ENCODE data around the gene FHL1. TPM values are rescaled to one million over a fixed set of nuclear protein-coding genes. Genes with fewer than 3 reads are reported as not detected.

Gene FHL1
- total RNA-seq, 4 donors from 2014 or later, result 2,023 to 8,069 (median 7,102) TPM

GRCh38 chrX:136192135-136192534, 44.8 kb downstream of the FHL1 start:
- peaks cover 51 to 83% of the 10 kb centered on the region in 2 donors for H3K4me1 ChIP-seq
- no peak overlapping the region for H3K4me3 ChIP-seq
- H3K9me3 ChIP-seq, result no peaks in the 10 kb centered on the region
- no peaks in the 10 kb centered on the region for H3K36me3 ChIP-seq
- in situ Hi-C loops (cut with MboI; ENCODE audit: low sequenced_read_pairs in 4 of 4), result no loop called here
- H3K27me3 ChIP-seq, result no peaks in the 10 kb centered on the region
- TF ChIP-seq POLR2A (IDR thresholded peaks at IDR 0.05), result no peak
- no peak for TF ChIP-seq CTCF (IDR thresholded peaks at IDR 0.05 in 4 of 5, conservative IDR thresholded peaks at IDR 0.05 in 1 of 5)
- DNase-seq (no peak), ATAC-seq (no peak)
- intact Hi-C loops (cut with DNase I; ENCODE audit: low total_unique reads), result no loop called here
- H3K27ac ChIP-seq, result peak overlapping the region; percentile 84 to 92 (median 84)

GRCh38 chrX:136192839-136193414, 45.6 kb downstream of the FHL1 start:
- Histone ChIP-seq H3K4me1 (peaks cover 51 to 81% of the 10 kb centered on the region in 2 donors), H3K4me3 (peak overlapping the region in 3 of 4 donors; percentile 11 to 25 (median 22)), H3K27me3 (no peaks in the 10 kb centered on the region), H3K9me3 (no peaks in the 10 kb centered on the region), H3K27ac (peak overlapping the region; percentile 84 to 92 (median 84)), H3K36me3 (no peaks in the 10 kb centered on the region)
- in situ Hi-C loops (cut with MboI; ENCODE audit: low sequenced_read_pairs in 4 of 4) (no loop called here), intact Hi-C loops (cut with DNase I; ENCODE audit: low total_unique reads) (no loop called here)
- TF ChIP-seq CTCF (IDR thresholded peaks at IDR 0.05 in 4 of 5, conservative IDR thresholded peaks at IDR 0.05 in 1 of 5) (no peak), POLR2A (IDR thresholded peaks at IDR 0.05) (no peak)
- DNase-seq (no peak), ATAC-seq (peak; percentile 59 to 71)

DNA sequence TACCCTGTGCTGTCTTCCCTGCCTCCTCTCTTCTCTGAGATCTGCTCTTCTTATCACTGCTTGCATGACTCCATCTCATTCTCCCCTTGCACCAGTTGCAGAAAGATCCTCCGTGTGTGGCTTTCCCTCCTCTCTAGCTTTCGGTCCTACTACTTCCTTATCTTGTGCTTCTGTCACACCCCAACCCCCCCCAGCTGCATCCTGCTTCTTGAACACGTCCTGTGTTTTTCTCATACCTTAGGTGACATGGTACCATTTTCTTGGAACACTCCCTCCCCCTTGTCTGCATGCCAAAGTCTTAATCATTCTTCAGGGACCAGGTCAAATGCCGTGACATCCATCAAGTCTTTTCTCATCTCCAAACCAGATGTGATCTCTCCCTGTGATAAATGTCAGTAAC, 46.4 kb downstream of the FHL1 start:
- Histone ChIP-seq H3K9me3 (no peaks in the 10 kb centered on the region), H3K36me3 (peaks cover 0 to 5% of the 10 kb centered on the region in 2 donors), H3K4me1 (peaks cover 48 to 75% of the 10 kb centered on the region in 2 donors), H3K27me3 (no peaks in the 10 kb centered on the region), H3K4me3 (peak overlapping the region in 3 of 4 donors; percentile 11 to 25 (median 22)), H3K27ac (peak overlapping the region; percentile 84 to 92 (median 84))
- in situ Hi-C loops (cut with MboI; ENCODE audit: low sequenced_read_pairs in 4 of 4) (no loop called here), intact Hi-C loops (cut with DNase I; ENCODE audit: low total_unique reads) (no loop called here)
- TF ChIP-seq CTCF (IDR thresholded peaks at IDR 0.05 in 4 of 5, conservative IDR thresholded peaks at IDR 0.05 in 1 of 5) (no peak), POLR2A (IDR thresholded peaks at IDR 0.05) (no peak)
- ATAC-seq (no peak), DNase-seq (no peak)

DNA sequence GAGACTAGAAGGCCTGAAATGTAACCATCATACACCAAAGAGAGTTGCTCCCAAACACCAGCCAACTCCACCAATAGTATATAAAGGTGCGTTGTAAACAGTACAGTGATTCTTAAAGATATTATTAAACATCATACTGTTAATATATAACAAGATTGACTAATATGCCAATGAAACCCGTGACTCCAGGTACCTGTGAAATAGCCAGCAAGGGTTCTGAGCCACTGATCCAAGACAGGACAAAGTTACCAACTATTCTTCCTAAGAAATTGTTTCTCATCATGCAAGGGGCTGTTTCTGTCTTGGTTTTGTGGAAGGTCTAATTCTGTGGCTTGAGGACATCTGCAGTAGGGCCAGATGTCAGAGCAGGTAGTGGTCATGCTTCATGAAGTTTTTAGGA, 47.2 kb downstream of the FHL1 start:
- H3K27me3 ChIP-seq, result no peaks in the 10 kb centered on the region
- peaks cover 40 to 68% of the 10 kb centered on the region in 2 donors for H3K4me1 ChIP-seq
- H3K9me3 ChIP-seq, result no peaks in the 10 kb centered on the region
- ATAC-seq (no peak), DNase-seq (no peak)
- peaks cover 0 to 9% of the 10 kb centered on the region in 2 donors for H3K36me3 ChIP-seq
- no peak overlapping the region for H3K4me3 ChIP-seq
- intact Hi-C loops (cut with DNase I; ENCODE audit: low total_unique reads), result no loop called here
- peak overlapping the region; percentile 84 to 92 (median 84) for H3K27ac ChIP-seq
- no peak for TF ChIP-seq CTCF (IDR thresholded peaks at IDR 0.05 in 4 of 5, conservative IDR thresholded peaks at IDR 0.05 in 1 of 5)
- TF ChIP-seq POLR2A (IDR thresholded peaks at IDR 0.05), result no peak
- in situ Hi-C loops (cut with MboI; ENCODE audit: low sequenced_read_pairs in 4 of 4), result no loop called here

GRCh38 chrX:136195247-136195646, 47.9 kb downstream of the FHL1 start:
- H3K4me3 ChIP-seq, result no peak overlapping the region
- ATAC-seq (no peak), DNase-seq (no peak)
- TF ChIP-seq CTCF (IDR thresholded peaks at IDR 0.05 in 4 of 5, conservative IDR thresholded peaks at IDR 0.05 in 1 of 5) (no peak), POLR2A (IDR thresholded peaks at IDR 0.05) (no peak)
- no peaks in the 10 kb centered on the region for H3K9me3 ChIP-seq
- in situ Hi-C loops (cut with MboI; ENCODE audit: low sequenced_read_pairs in 4 of 4) (no loop called here), intact Hi-C loops (cut with DNase I; ENCODE audit: low total_unique reads) (no loop called here)
- H3K27me3 ChIP-seq, result no peaks in the 10 kb centered on the region
- peak overlapping the region; percentile 84 to 92 (median 84) for H3K27ac ChIP-seq
- peaks cover 0 to 9% of the 10 kb centered on the region in 2 donors for H3K36me3 ChIP-seq
- peaks cover 38 to 67% of the 10 kb centered on the region in 2 donors for H3K4me1 ChIP-seq

Measured in gastrocnemius medialis (tissue), 4 donors.